B cell (primary cell): Measurements from ENCODE around the gene MPC1. TPM values are rescaled to one million over a fixed set of nuclear protein-coding genes. Genes with fewer than 3 reads are reported as not detected.

Experiments used
- ATAC-seq: fragments of 200-7000 bp; cut with Tn5 transposase; one replicate; pipeline ENCODE4 v1.10.0; 2021; ENCODE audit warnings: low read depth, mild to moderate bottlenecking, moderate number of reproducible peaks, moderate library complexity
- CTCF ChIA-PET: fragments of 350-600 bp; sonication (Branson Sonifier 250); formaldehyde crosslinking; loops from one replicate; lab custom pipeline; 2021; ENCODE audit warnings: antibody characterized with exemption, inconsistent platforms; lab: Charles Lee
- POLR2A ChIA-PET: fragments of 350-600 bp; sonication (Branson Sonifier 250); formaldehyde crosslinking; loops from one replicate; lab custom pipeline; 2021; ENCODE audit warnings: antibody characterized with exemption; lab: Charles Lee
- DNase-seq: peaks from one replicate; pipeline ENCODE4 v3.0.0; 2013
- H2AFZ ChIP-seq: 2 replicates; pipeline ENCODE4 v1.6.1; 2012; ENCODE audit warnings: mild to moderate bottlenecking, low read depth, low read length; ENCODE audit not compliant: insufficient read depth, poor library complexity, severe bottlenecking
- H3K27ac ChIP-seq, 2 donors: 1 replicate in 1 of 2; 2 replicates in 1 of 2; pipeline ENCODE4 v1.5.1; 2012 to 2013; ENCODE audit warnings: low read length in 2 of 2, mild to moderate bottlenecking in 2 of 2, moderate library complexity in 1 of 2
- H3K27me3 ChIP-seq, 4 experiments: fragments of 200-600 bp in 1 of 4; sonication (generic) in 1 of 4; replicated peaks in 1 of 4; 1 replicate in 2 of 4; 2 replicates in 2 of 4; pipeline versions ENCODE4 v1.6.1 to v1.7.0; 2013 to 2016; ENCODE audit warnings: low read length in 3 of 4, mild to moderate bottlenecking in 2 of 4, mixed read lengths in 1 of 4, moderate library complexity in 1 of 4; ENCODE audit not compliant: insufficient read depth in 4 of 4, control insufficient read depth in 3 of 4; ENCODE audit errors: control extremely low read depth in 1 of 4
- H3K36me3 ChIP-seq, 2 experiments: replicated peaks in 1 of 2; 1 replicate in 1 of 2; 2 replicates in 1 of 2; pipeline versions ENCODE4 v1.6.1 to v1.7.1; 2013; ENCODE audit warnings: low read length in 1 of 2; ENCODE audit not compliant: insufficient read depth in 2 of 2, control insufficient read depth in 1 of 2; ENCODE audit errors: control extremely low read depth in 1 of 2, extremely low read depth in 1 of 2
- H3K4me1 ChIP-seq, 2 donors: fragments of 200-600 bp in 1 of 2; sonication (generic) in 1 of 2; 1 replicate in 1 of 2; 2 replicates in 1 of 2; pipeline versions ENCODE4 v1.5.1 to v1.6.1; 2013 to 2017; ENCODE audit warnings: low read length in 2 of 2; ENCODE audit not compliant: control insufficient read depth in 2 of 2, insufficient read depth in 2 of 2
- H3K4me2 ChIP-seq: replicated peaks from 2 replicates; pipeline ENCODE3; 2012; ENCODE audit warnings: mild to moderate bottlenecking, low read depth, low read length; ENCODE audit not compliant: poor library complexity, severe bottlenecking
- H3K4me3 ChIP-seq, 5 experiments: fragments of 200-600 bp in 1 of 5; sonication (generic) in 1 of 5; 1 replicate in 3 of 5; 2 replicates in 2 of 5; pipeline versions ENCODE4 v1.5.1 to v1.7.0; 2011 to 2016; ENCODE audit warnings: low read length in 4 of 5, mild to moderate bottlenecking in 4 of 5, low read depth in 2 of 5, control low read depth in 1 of 5, moderate library complexity in 1 of 5; ENCODE audit not compliant: insufficient read depth in 1 of 5; ENCODE audit errors: control extremely low read depth in 1 of 5, extremely low read depth in 1 of 5
- H3K79me2 ChIP-seq: fragments of 200-600 bp; sonication (generic); one replicate; pipeline ENCODE4 v1.6.0; 2016; ENCODE audit warnings: low read length; ENCODE audit not compliant: control insufficient read depth, insufficient read depth
- H3K9ac ChIP-seq: fragments of 200-600 bp; sonication (generic); 2 replicates; pipeline ENCODE4 v1.6.1; 2017; ENCODE audit warnings: mild to moderate bottlenecking, low read length, moderate library complexity
- H3K9me3 ChIP-seq, 3 donors: one replicate each; pipeline versions ENCODE4 v1.6.1 to v1.7.1; 2013; ENCODE audit warnings: low read length in 2 of 3; ENCODE audit not compliant: control insufficient read depth in 2 of 3, insufficient read depth in 1 of 3; ENCODE audit errors: control extremely low read depth in 1 of 3
- H4K20me1 ChIP-seq: 2 replicates; pipeline ENCODE4 v1.6.0; 2012; ENCODE audit warnings: mild to moderate bottlenecking, low read length; ENCODE audit not compliant: insufficient read depth, control insufficient read depth, poor library complexity, severe bottlenecking
- H3K27ac Mint-ChIP-seq: one replicate; pipeline ENCODE4 v1.8.0; 2021; ENCODE audit warnings: mixed read lengths
- H3K27me3 Mint-ChIP-seq: one replicate; pipeline ENCODE4 v1.8.0; 2021; ENCODE audit warnings: mixed read lengths
- H3K4me1 Mint-ChIP-seq: one replicate; pipeline ENCODE4 v1.8.0; 2021; ENCODE audit warnings: mixed read lengths
- H3K4me3 Mint-ChIP-seq: one replicate; pipeline ENCODE4 v1.8.0; 2021; ENCODE audit warnings: mixed read lengths
- H3K9me3 Mint-ChIP-seq: one replicate; pipeline ENCODE4 v1.8.0; 2022; ENCODE audit warnings: mixed read lengths; ENCODE audit not compliant: insufficient read depth
- CTCF ChIP-seq: fragments of 200-600 bp; IDR thresholded peaks from one replicate; pipeline ENCODE4 v1.8.0; 2022; ENCODE audit warnings: antibody characterized with exemption, mild to moderate bottlenecking
- EZH2 ChIP-seq: IDR thresholded peaks from 2 replicates; pipeline ENCODE4 v1.6.1; 2012; ENCODE audit warnings: borderline replicate concordance, low read depth, mild to moderate bottlenecking, moderate library complexity, low read length; ENCODE audit not compliant: insufficient read depth, poor library complexity, severe bottlenecking
- WGBS: methylation state at CpG from one replicate; pipeline ENCODE4 v1.1.5; 2013; ENCODE audit warnings: missing lambda C conversion rate; ENCODE audit not compliant: insufficient coverage; 5-methylcytosine and 5-hydroxymethylcytosine counted together
- intact Hi-C: fragments of 100-400 bp; cut with micrococcal nuclease; formaldehyde crosslinking; loops from one replicate; pipeline ENCODE4 v1.10.0; 2022
- polyA plus RNA-seq: library from polyadenylated mRNA; depleted of rRNA; stranded (reverse); fragments of >200 nt; gene quantifications from 2 replicates; pipeline ENCODE4 v1.2.3, GENCODE V29; 2012
- total RNA-seq, 2 donors: library from RNA; stranded (reverse); fragments of 120-200 nt in 1 of 2; gene quantifications; 1 replicate in 1 of 2; 2 replicates in 1 of 2; pipeline versions ENCODE4 v1.2.3 to v1.2.4, GENCODE V29; 2013 to 2022

MPC1 gene
- total and polyA plus RNA-seq, 2 donors (not counting 1 experiment from before 2014, with no cell fraction given) = 19.8 to 23.9 TPM

GRCh38 chr6:166318649-166319600, 63.8 kb downstream of the MPC1 start:
- ChIA-PET CTCF (interaction anchor here (0.9 to 3.9 kb wide), 4 partner anchors 43 to 82 kb away, joined by 3 to 22 read pairs (median 8); no protein-coding TSS in a partner anchor), POLR2A (no interaction called here)
- Histone ChIP-seq H3K27me3 (no peaks in the 10 kb centered on the region), H3K4me2 (no peak overlapping the region), H3K36me3 (peaks cover 9 to 35% of the 10 kb centered on the region in 2 experiments), H3K27ac (no peak overlapping the region), H3K79me2 (no peaks in the 10 kb centered on the region), H3K9ac (no peak overlapping the region), H4K20me1 (no peaks in the 10 kb centered on the region), H2AFZ (no peak overlapping the region), H3K4me1 (no peaks in the 10 kb centered on the region), H3K9me3 (no peaks in the 10 kb centered on the region), H3K4me3 (no peak overlapping the region)
- DNase-seq (no peak), ATAC-seq (no peak)
- no peak for TF ChIP-seq CTCF
- no peak for TF ChIP-seq EZH2
- Mint-ChIP-seq H3K27me3 (no peaks in the 10 kb centered on the region), H3K4me1 (no peaks in the 10 kb centered on the region), H3K4me3 (no peak overlapping the region), H3K27ac (no peak overlapping the region), H3K9me3 (no peaks in the 10 kb centered on the region)
- WGBS = 90% methylated on average over 16 of the region's 18 CpGs
- intact Hi-C loops = no loop called here

GRCh38 chr6:166318227-166318626, 64.5 kb downstream of the MPC1 start:
- Histone ChIP-seq H3K27ac (no peak overlapping the region), H3K9me3 (no peaks in the 10 kb centered on the region), H4K20me1 (no peaks in the 10 kb centered on the region), H3K36me3 (peaks cover 9 to 31% of the 10 kb centered on the region in 2 experiments), H3K4me1 (no peaks in the 10 kb centered on the region), H3K9ac (no peak overlapping the region), H3K4me2 (no peak overlapping the region), H3K79me2 (no peaks in the 10 kb centered on the region), H3K27me3 (no peaks in the 10 kb centered on the region), H3K4me3 (no peak overlapping the region), H2AFZ (no peak overlapping the region)
- H3K27ac Mint-ChIP-seq = no peak overlapping the region
- H3K4me1 Mint-ChIP-seq = no peaks in the 10 kb centered on the region
- intact Hi-C loops = no loop called here
- ATAC-seq = no peak
- H3K27me3 Mint-ChIP-seq = no peaks in the 10 kb centered on the region
- H3K9me3 Mint-ChIP-seq = no peaks in the 10 kb centered on the region
- CTCF ChIA-PET = interaction anchor here (2.6 to 3.9 kb wide), 2 partner anchors 63 to 82 kb away, joined by 12 to 22 read pairs; no protein-coding TSS in a partner anchor
- POLR2A ChIA-PET = no interaction called here
- 84% methylated on average over 14 of the region's 14 CpGs for WGBS
- no peak for TF ChIP-seq EZH2
- no peak for TF ChIP-seq CTCF
- no peak overlapping the region for H3K4me3 Mint-ChIP-seq
- DNase-seq = no peak
